Astrocyte (in vitro differentiated cells and primary cell): ENCODE data around the gene PRDM10.

ENCODE experiments used
- CTCF ChIP-seq: IDR thresholded peaks from 2 replicates; pipeline ENCODE4 v1.5.1; 2011; ENCODE audit warnings: low read depth, mild to moderate bottlenecking, inconsistent platforms, low read length, moderate library complexity; ENCODE audit not compliant: insufficient read depth
- EZH2 ChIP-seq: IDR thresholded peaks from 2 replicates; pipeline ENCODE4 v1.6.1; 2012; ENCODE audit warnings: mild to moderate bottlenecking, low read length, inconsistent platforms; ENCODE audit not compliant: insufficient read depth

- TF ChIP-seq CTCF, result no peak
- TF ChIP-seq EZH2, result no peak
Observed at GRCh38 chr11:130050257-130050656, 47.6 kb upstream of the PRDM10 start.
